ENCODE measurements around the gene CRX. TPM values are rescaled to one million over a fixed set of nuclear protein-coding genes. Genes with fewer than 3 reads are reported as not detected.

The CRX gene
- total and polyA plus RNA-seq, 3 donors from 2014 or later = 0.12 to 0.55 TPM; not detected in 1

DNA sequence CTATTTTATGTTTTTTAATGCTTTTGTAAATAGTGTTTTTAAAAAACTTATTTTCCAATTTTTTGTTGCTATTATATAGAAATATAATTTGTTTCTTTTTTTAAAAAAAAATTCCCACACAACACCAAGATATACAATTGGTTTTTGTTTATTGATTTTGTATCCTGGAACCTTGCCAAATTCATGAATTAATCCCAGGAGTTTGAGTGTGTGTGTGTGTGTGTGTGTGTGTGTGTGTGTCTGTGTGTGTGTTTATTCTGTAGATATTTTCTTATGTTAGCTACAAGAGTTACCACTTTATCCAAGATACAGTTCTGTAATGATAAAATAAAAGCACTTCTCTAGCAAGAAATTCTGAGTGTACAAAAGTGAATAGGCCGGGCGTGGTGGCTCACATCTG lies 25.0 kb upstream of the CRX start:
- Histone ChIP-seq H3K27ac (no peak overlapping the region), H3K27me3 (no peaks in the 10 kb centered on the region), H3K4me1 (no peaks in the 10 kb centered on the region), H3K36me3 (ENCODE audit: low read depth, missing control alignments) (no peaks in the 10 kb centered on the region), H3K9me3 (no peaks in the 10 kb centered on the region), H3K4me3 (no peak overlapping the region)
- WGBS, 2 donors = 77 to 87% methylated on average over 2 of the region's 2 CpGs
- TF ChIP-seq POLR2A (IDR thresholded peaks at IDR 0.05) = no peak
- TF ChIP-seq, protein P1, sequence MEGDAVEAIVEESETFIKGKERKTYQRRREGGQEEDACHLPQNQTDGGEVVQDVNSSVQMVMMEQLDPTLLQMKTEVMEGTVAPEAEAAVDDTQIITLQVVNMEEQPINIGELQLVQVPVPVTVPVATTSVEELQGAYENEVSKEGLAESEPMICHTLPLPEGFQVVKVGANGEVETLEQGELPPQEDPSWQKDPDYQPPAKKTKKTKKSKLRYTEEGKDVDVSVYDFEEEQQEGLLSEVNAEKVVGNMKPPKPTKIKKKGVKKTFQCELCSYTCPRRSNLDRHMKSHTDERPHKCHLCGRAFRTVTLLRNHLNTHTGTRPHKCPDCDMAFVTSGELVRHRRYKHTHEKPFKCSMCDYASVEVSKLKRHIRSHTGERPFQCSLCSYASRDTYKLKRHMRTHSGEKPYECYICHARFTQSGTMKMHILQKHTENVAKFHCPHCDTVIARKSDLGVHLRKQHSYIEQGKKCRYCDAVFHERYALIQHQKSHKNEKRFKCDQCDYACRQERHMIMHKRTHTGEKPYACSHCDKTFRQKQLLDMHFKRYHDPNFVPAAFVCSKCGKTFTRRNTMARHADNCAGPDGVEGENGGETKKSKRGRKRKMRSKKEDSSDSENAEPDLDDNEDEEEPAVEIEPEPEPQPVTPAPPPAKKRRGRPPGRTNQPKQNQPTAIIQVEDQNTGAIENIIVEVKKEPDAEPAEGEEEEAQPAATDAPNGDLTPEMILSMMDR (IDR thresholded peaks at IDR 0.05) = no peak
- intact Hi-C loops (cut with DNase I; ENCODE audit: low total_unique reads) = no loop called here
- no peak for DNase-seq

DNA sequence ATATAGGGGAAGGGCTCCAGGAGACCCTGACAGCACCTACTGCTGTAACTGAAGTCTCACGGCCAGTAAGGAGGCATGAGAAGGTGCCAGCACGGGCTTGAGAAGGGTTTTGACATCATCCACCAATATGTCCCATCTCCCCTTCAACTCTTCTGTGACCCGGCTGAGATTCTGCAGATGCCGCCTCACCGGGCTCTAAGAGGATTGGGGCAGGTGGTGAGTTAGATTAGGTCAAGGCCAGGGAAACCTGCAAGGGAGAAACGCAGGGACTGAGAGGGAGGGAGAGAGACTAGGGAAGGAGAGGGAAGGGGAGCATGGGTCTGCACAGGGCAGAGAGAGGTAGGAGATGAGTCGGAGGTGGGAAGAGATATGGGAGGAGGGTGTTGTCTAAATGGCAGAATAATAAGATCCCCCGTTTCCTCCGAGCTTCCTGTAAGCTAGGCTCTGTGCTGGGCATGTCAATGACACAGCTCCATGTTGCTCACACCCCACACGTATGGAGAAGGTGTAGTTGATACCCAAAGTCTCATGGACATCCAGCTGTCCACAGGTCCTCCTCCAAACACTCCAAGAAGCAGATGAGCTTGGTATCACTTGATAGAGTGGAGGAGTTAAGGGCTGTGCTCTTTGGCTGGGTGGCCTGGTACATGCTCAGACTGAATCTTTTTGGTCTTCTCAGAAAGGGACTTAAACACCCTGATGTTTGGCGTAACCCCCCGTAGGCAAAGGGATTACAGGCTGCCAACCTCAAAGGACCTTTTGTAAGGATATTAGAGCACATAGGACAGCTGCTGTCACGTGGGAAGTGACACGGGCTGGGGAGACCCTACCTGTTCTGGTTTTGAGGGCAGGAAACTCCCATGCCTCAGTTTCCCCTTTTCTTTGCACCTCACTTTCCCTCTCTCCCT lies 23.5 kb upstream of the CRX start:
- DNase-seq = no peak
- no peaks in the 10 kb centered on the region for H3K36me3 ChIP-seq (ENCODE audit: low read depth, missing control alignments)
- H3K27ac ChIP-seq = no peak overlapping the region
- intact Hi-C loops (cut with DNase I; ENCODE audit: low total_unique reads) = no loop called here
- 58 to 67% methylated on average over 14 of the region's 14 CpGs for WGBS, 2 donors
- no peak overlapping the region for H3K4me3 ChIP-seq
- H3K27me3 ChIP-seq = no peaks in the 10 kb centered on the region
- no peaks in the 10 kb centered on the region for H3K9me3 ChIP-seq
- H3K4me1 ChIP-seq = no peaks in the 10 kb centered on the region
- TF ChIP-seq, protein P1 (IDR thresholded peaks at IDR 0.05) = no peak
- no peak for TF ChIP-seq POLR2A (IDR thresholded peaks at IDR 0.05)

DNA sequence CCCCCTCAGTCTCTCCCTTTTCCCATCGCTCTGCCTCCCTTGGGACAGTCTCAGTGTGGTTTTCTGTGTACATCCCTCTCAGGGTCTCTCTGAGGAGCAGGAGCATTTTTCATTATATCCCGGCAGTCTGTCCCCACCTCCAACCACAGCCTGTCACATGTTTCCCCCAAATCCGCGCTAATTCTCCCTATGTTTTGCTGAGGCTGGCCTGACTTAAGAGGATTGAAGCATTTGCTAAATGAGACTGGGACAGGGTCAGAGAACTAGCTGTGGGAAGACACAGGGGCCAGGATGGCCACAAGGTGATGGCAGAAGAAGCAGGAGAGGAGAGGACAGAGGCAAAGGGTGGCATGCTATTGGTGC lies 22.9 kb upstream of the CRX start:
- DNase-seq = no peak
- TF ChIP-seq POLR2A (IDR thresholded peaks at IDR 0.05) = no peak
- TF ChIP-seq, protein P1 (IDR thresholded peaks at IDR 0.05) = no peak
- 84 to 98% methylated on average over 4 of the region's 4 CpGs for WGBS, 2 donors
- H3K4me1 ChIP-seq = no peaks in the 10 kb centered on the region
- no peaks in the 10 kb centered on the region for H3K36me3 ChIP-seq (ENCODE audit: low read depth, missing control alignments)
- H3K9me3 ChIP-seq = no peaks in the 10 kb centered on the region
- no peak overlapping the region for H3K4me3 ChIP-seq
- intact Hi-C loops (cut with DNase I; ENCODE audit: low total_unique reads) = no loop called here
- H3K27ac ChIP-seq = no peak overlapping the region
- H3K27me3 ChIP-seq = no peaks in the 10 kb centered on the region

DNA sequence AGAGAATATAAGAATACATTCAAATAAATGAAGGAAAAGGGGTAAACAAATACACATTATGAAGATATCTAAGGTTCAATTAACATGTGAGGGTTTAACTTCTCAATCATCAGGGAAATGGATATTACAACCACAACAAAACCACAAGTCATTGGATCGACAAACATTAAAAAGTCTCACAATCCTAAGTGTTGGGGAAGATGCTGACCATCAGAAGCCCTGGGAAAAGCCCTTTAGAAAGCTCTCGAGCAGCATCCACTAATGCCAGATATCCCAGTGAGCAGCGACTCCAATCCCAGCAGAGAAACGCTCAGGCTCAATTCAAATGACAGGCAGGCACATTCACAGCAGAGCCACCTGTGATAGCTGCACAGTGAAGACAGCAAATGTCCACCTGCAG lies 20.5 kb upstream of the CRX start:
- no peak for TF ChIP-seq POLR2A (IDR thresholded peaks at IDR 0.05)
- TF ChIP-seq, protein P1 (IDR thresholded peaks at IDR 0.05) = no peak
- WGBS, 2 donors = 93 to 95% methylated on average over 4 of the region's 4 CpGs
- no peaks in the 10 kb centered on the region for H3K36me3 ChIP-seq (ENCODE audit: low read depth, missing control alignments)
- intact Hi-C loops (cut with DNase I; ENCODE audit: low total_unique reads) = no loop called here
- H3K9me3 ChIP-seq = no peaks in the 10 kb centered on the region
- no peak overlapping the region for H3K27ac ChIP-seq
- H3K4me3 ChIP-seq = no peak overlapping the region
- DNase-seq = no peak
- no peaks in the 10 kb centered on the region for H3K4me1 ChIP-seq
- no peaks in the 10 kb centered on the region for H3K27me3 ChIP-seq
